Muscle of arm (tissue), 12 donors: ENCODE measurements around the gene CD248. TPM values are rescaled to one million over a fixed set of nuclear protein-coding genes. Genes with fewer than 3 reads are reported as not detected.
"Not testable (repeated sequence)": the region's sequence is repeated elsewhere in the genome, so short reads cannot be mapped to it uniquely, and the experiment has no call there.

ENCODE experiments used
- DNase-seq: peaks from one replicate; pipeline ENCODE4 v3.0.0-alpha.2; 2013
- polyA plus RNA-seq, 12 donors: library from polyadenylated mRNA; unstranded; fragments of 120-200 nt; gene quantifications; one replicate each; pipeline ENCODE4 v1.2.1, GENCODE V29; 2013; ENCODE audit not compliant: insufficient read length in 12 of 12

The CD248 gene
- polyA plus RNA-seq, 12 donors = 58.8 to 208 (median 73.9) TPM; not detected in 1

DNA sequence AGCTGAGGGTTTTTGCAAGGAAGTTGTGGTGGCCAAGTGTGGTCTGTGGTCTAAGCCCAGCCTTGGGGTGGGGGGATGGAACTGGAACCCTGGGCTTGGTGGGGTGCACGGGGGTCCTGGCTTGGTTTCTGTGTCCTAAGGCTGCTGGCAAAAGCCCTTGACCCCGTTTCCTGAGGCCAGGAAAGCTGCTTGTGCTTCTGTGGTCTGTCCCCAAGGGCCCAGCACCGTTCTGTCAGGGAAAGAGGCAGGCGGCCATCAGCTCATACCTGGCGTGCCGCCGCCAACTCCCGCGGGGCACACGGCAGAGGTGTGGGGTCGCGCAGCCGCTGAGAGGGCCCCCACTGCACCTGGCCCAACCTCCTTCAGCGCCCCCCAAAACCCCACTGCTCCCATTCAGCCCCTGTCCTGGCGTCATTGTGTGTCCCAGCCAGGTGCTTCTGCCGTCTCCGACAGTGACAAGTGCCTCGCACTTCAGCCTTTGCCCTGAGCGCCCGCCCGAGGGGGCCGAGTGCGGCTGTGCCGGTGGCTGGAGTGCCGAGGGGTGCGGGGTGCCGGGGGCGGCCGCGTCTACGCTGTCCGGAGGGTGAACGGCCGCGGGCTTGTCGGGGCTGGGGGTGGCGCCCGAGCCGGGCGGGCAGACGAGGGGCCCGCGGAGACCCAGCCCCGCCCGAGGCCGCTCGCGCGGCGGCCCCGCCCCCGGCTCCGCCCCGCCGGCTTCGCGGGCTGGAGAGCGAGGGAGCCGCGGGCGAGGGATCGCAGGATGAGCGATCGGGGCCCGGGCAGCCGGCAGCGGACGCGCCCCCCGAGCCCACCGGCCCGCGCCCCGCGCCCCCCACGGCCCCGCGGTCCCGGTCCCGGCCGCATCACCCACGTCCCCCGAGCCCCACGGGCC is 39.1 kb downstream of the CD248 start, which contains the start of gene CNIH2:
Gene CNIH2, plus strand, starts transcription at position 705 of the 892 bp plus-strand sequence. CDS start 282 bp downstream, outside the sequence.
- no peak for DNase-seq

DNA sequence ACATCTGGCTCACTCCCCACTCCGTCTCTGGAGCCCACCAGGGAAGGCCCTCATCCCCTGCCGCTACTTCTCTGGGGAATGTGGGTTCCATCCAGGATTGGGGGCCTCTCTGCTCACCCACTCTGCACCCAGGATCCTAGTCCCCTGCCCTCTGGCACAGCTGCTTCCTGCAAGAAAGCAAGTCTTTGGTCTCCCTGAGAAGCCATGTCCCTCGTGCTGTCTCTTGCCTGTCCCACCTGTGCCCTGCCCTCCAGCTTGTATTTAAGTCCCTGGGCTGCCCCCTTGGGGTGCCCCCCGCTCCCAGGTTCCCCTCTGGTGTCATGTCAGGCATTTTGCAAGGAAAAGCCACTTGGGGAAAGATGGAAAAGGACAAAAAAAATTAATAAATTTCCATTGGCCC is 39.8 kb downstream of the CD248 start:
- not testable (repeated sequence) for DNase-seq

DNA sequence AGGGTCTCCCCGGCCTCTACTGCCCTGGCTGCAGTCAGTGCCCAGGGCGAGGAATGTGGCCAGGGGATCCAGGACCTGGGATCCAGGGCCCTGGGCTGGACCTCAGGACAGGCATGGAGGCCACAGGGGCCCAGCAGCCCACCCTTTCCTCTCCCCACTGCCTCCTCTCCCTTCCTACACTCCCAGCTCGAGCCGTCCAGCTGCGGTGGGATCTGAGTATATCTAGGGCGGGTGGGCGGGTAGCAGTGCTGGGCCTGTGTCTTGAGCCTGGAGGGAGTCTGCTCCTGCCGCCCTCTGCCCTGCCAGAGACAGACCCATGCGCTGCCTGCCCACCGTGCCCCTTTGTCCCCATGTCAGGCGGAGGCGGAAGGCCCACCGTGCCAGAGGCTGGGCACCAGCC is 40.2 kb downstream of the CD248 start:
- DNase-seq = not testable (repeated sequence)

DNA sequence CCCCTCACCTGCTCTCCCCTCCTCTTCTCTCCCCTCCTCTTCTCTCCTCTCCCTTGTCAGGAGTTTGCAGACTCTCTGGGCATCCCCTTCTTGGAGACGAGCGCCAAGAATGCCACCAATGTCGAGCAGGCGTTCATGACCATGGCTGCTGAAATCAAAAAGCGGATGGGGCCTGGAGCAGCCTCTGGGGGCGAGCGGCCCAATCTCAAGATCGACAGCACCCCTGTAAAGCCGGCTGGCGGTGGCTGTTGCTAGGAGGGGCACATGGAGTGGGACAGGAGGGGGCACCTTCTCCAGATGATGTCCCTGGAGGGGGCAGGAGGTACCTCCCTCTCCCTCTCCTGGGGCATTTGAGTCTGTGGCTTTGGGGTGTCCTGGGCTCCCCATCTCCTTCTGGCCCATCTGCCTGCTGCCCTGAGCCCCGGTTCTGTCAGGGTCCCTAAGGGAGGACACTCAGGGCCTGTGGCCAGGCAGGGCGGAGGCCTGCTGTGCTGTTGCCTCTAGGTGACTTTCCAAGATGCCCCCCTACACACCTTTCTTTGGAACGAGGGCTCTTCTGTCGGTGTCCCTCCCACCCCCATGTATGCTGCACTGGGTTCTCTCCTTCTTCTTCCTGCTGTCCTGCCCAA is 40.7 kb downstream of the CD248 start:
- DNase-seq = no peak

DNA sequence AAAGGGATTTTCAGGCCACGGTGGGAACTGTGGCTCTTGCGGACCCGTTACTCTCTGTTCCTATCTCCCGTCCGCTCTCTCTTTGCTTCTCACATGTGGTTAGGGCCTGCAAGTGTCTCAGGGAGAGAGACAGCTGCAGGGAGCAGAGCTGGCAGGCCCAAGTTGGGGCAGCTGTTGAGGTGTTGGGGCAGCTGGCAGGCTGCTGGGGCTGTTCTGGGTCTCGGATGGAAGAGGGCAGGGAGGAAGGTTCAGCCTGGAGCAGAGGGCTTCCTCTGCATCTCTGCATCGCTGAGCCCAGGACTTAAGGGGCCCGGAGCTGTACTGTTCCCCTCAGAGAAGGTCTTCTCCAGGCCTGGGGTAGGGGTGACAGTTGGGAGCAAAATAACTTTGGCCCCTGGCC is 41.4 kb downstream of the CD248 start:
- no peak for DNase-seq

DNA sequence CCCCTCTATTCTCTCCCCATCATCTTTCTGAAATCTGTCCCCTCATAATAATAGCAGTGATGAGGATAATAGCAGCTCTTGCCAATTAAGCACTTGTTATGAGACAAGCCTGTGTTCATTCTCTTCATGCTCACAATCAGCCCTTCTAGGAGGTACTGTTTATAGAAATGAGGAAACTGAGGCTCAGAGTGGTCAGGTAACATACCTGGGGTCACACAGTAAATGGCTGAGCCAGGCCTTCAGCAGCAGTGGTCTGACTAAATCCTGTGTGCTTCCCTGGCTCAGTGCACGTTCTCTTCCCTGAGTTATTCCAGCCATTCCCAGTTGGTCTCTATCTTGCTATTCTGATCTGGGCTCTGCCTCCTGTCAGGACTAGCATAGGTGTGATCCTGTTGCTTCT is 42.6 kb downstream of the CD248 start:
- no peak for DNase-seq

DNA sequence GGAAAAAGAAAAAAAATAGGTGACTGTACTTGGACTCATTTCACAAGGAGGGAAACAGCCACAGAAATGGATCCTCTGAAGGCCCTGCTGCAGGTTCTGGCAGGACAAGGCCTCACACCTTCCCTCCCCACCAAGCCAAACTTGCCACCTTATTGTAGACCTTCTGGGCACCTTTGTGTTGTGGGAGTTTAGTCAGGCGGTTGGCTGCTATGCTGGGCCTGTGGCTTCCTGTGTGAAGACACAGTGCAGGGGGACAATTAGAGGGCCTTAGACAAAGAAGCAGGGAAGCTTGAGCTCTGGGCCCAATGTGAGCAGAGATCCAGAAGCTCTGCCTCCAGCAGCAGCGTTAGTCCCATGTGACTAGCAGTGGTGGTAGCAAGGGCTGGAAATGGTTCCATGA is 44.2 kb downstream of the CD248 start:
- no peak for DNase-seq

DNA sequence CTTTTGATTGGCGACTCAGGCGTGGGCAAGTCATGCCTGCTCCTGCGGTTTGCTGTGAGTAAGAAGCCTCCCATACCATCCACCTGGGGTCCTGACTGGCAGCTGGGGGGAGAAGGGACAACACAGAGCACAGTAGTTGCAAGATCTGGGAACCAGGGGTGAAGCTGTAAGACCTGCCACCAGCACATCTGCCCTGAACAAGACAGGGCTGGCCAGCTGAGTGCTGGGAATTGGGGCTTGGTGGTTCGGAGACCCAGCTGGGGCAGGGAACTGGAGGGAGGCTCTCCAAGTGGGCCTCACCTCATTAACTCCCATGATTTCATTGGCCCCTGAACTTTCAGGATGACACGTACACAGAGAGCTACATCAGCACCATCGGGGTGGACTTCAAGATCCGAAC is 45.0 kb downstream of the CD248 start:
- DNase-seq = no peak

DNA sequence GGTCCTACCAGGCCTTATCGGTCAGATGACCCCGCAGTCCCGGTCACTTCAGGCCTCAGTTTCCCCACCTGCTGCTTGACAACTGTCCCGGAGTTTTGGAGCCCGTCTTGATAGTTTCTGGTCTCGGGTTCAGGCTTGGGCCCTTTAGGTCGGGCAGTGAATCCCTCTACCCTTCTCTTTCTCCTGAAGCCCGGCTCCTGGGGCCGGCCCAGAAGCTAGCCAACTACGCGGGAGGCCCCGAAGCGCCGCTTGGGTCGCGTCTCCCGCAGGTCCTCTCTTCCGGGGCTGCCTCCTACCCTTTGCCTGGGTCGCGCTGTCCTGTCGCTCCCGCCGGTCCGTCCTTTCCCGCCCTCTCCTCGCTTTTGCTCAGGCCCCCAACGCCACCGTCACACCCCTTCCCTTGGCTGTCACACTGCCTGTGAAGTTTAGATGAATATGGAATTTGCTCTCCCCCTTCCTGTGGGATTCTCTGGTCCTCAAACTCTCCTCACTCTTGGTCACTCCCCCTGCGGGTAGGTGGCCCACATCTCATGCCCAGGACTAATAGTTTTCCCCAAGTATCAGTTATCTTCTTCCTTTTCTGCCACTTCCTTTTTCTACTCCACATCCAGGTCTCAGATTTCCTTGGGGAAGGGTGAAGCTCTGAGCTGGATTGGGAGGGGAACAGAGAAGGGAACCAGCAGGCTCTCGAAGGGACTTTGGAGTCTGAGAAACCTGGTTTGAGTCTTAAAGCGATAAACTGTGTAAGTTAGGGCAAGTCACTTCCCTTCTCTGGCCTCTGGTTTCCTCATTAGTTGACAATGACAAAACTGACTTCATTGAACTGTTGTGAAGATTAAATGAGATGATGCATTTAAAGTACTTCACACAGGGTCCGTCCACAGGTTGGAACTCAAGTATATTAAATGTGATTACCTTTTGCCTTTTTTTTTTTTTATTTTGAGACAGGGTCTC is 47.6 kb downstream of the CD248 start:
- no peak for DNase-seq

DNA sequence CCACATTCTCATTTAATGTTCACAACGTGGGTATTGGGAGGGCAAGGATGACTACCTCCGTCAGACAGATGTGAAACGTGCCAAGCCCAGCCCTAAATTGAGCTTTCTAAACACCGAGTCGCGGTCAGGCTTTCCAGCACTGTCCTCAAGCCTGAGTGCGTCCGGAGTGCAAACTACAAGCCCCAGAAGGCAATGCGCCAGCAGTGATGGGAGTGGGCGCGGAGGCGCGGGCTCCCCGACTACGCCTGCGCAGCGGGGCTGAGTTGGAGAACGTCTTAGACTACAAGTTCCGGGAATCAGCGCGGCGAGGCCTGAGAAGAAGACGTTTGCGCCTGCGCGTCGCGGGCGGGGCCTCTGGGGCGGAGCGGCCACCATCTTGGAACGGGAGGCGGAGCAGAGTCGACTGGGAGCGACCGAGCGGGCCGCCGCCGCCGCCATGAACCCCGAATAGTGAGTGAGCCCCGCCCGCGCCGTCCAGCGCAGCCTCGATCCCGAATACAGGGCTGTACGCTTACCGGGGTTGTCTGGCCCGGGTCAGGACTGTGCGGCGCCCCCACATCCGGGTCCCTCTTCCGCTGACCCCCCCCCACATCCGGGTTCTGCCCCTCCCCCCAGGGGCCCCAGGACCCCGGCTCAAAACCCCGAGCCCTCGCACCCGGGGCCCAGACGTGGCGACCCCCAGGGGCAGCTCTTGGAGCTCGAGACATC is 48.4 kb downstream of the CD248 start, which contains the start of gene RAB1B:
Gene RAB1B, plus strand, starts transcription at position 396 of the 708 bp plus-strand sequence. Its CDS starts 41 bp downstream, at position 437.
- DNase-seq = peak; percentile 100

DNA sequence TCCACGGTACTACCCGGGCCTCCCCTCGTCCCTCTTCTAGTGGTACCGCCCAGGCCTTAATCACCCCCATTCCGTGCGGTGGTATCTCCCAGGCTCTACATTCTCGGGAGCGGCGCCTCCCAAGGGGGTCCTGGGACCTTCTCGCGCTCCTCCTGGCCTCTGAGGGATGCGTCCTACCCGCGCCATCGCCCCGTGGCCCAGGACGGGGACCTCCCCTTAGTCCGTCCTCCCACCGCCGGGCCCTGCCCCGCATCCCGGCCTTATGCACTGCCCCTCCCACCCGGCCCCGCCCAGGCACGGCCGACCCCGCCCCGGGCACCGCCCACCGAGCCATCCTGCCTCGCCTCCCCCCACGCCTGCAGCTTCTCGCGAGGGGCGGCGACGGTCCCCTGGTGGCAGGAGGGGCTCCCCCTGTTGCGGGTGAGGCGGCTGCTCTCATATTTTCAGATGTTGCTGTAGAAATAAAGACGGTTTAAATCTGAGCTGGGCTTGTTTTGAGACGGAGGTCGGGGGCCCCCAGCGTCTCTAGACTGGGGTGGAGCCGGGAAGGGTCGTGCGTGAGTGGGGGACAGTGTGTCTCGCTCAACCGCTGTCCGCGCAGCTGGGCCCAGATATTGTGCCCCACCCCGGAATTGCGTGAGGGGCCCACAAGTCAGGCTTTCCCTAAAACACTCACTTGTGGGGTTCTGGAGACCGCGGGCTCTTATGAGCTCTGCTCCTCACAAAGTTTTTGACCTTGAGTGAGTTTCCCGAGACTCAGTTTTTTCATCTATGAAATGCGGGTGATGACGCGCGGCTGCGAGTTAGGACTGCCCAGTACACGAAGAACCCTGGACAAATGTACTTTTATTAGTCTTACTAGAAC is 49.2 kb downstream of the CD248 start:
- DNase-seq = peak; percentile 91

DNA sequence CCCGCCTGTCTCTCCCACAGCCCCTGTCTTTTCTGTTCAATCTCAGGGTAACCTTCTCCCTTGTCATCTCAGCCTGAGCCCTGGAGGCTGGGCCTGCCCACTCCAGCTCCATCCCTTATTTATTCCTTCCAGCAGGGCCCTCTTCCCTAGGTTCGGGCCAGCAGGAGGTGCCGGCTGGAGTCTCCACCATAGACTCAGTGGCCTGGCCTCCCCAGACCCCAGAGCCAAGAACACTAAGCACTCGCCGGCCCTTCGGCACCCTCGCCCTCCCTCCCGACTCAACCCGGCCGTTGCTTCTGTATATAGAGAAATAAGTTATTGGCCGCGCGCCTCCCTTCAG is 49.8 kb downstream of the CD248 start:
- no peak for DNase-seq

DNA sequence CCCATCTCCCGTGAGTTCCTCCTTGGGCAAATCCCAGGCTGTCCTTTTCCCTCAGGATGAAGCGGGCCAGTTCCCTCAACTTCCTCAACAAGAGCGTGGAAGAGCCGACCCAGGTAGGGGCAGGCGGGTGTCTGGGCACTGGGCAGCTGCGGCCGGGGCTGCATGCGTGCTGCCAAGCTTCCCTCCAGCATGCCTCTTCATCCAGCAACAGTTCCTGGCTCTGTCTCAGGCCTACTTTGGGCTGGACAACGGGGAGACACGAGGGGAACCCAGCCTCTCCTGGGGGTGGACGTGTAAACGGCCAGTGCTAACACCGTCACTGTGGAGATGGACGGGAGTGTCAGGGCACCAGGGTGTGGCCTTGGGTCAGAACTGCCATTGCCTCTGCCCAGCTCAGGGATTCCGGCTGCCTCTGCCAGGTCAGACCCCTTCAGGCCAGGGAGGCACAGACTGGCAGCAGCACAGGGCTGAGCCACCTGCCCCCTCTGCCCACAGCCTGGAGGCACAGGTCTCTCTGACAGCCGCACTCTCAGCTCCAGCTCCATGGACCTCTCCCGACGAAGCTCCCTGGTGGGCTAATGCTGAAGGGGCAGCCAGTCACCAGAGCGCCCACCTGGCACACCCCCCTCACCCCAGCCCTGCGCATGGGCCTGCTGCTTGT is 50.3 kb downstream of the CD248 start:
- no peak for DNase-seq

DNA sequence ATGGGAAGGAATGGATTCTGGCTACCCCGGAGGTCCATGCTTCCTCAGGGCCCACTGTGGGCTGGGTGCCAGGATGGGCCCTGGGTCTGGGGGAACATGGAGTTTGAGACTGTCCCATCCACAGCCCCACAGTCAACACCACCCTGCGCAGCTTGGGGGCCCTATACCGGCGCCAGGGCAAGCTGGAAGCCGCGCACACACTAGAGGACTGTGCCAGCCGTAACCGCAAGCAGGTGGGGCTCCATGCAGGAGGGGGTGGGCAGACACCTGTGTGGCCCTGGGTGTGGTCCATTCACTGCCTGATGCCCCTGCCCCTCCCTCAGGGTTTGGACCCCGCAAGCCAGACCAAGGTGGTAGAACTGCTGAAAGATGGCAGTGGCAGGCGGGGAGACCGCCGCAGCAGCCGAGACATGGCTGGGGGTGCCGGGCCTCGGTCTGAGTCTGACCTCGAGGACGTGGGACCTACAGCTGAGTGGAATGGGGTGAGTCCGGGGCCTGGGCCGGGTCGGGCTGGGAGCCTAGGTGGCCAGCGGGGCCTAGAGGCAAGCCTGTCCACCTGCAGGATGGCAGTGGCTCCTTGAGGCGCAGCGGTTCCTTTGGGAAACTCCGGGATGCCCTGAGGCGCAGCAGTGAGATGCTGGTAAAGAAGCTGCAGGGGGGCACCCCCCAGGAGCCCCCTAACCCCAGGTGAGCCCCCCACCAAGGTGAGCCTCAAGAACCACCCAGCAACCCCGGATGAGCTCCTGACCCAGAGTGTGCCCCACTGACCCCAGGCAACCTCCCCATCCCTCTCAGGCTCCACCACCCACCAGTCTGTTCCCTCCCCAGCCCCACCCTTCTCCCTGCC is 51.1 kb downstream of the CD248 start:
- no peak for DNase-seq

DNA sequence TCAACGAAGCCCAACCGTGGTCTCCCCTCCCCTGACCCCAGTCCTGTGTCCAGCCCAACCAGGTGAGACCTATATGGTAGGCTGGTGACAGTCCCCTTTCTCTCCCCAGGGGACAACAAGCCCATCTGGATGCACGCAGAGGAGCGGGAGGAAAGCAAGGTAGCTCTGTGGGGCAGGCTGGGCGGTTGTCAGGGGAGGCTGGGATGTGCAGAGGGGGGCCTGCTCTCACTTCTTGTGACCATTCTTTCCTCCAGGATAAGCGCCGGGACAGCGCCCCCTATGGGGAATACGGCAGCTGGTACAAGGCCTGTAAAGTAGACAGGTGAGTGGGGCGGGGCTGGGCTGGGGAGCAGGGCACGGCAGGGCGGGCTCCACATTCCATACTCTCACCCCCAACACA is 51.9 kb downstream of the CD248 start:
- DNase-seq = no peak
